Stimulated activated CD8-positive, alpha-beta memory T cell treated with anti-CD3 and anti-CD28 coated beads, Interleukin-4, amount 100 ng/mL, for 48 hours (primary cell): ENCODE measurements around the gene NEIL1.
"Not testable (repeated sequence)": the region's sequence is repeated elsewhere in the genome, so short reads cannot be mapped to it uniquely, and the experiment has no call there.

Experiments
- DNase-seq: peaks from one replicate; pipeline ENCODE4 v3.0.0-alpha.2; 2020

The NEIL1 gene

DNA sequence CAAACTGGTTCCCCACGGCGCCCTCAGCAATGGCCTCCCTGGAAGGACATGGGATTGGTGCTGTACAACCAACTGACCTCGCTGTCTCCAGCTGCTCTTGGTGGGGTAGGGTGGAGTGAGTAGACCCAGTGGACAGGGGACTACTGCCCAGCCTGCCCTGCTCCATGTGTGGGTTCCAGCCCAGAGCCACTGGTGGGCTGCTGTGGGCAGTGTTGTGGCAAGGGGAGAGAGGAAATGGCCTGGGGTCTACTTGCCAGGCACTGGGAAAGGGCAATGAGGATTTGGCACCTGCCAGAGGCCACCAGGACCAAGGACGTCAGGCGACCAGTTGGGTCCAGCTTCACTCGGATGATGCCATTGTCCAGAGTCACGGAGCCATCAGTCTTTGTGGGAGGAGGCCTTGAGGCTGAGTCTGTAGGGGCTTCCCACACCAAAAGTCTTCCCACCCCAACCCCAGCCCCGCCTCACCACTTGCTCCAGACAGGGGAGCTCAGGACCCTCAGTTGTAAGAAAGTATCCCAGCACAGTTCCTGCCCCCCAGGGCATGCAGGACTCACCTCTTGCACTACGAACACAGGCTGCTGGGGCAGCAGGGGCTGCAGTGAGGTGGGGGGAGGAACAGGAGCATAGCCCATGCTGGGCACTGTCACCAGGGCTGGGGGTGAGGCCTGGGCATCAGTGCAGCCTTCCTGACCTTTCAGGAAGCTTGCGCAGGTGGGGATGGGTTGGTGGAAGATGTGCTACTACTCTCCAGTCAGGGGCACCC is 12.1 kb downstream of the NEIL1 start:
- DNase-seq: no peak

DNA sequence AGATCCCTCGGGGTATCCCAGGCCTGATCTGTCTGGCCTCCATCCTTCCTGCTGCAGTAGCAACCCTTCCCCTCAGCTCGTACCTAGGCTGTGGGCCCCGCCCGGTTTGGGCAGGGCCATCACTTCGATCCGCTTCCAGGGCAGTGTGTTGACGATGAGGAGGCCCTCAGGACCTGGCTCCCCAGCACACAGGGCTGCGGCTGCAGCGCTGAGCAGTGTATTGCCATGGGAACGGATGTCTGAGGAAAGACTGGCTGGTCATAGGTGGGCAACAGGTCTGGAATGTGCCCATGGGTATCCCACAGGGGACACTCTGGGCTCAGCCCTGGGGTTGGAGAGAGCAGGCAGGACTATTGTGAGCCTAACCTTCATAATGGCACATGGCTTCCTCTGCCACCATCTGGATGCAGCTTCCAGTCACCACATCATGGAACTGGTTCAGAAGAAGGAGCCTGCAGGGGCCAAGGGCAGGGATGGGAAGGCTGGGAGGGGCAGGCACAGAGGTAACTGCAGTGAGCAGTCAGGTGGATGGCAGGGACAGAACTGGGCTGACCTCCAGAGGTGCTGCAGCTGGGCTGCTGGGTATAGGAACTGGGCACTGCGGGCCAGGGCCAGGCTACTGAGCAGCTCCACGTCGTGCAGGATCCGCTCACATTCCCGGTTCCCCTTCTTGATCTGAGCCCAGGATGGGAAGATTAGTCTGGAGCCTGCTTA is 12.9 kb downstream of the NEIL1 start:
- DNase-seq: no peak

DNA sequence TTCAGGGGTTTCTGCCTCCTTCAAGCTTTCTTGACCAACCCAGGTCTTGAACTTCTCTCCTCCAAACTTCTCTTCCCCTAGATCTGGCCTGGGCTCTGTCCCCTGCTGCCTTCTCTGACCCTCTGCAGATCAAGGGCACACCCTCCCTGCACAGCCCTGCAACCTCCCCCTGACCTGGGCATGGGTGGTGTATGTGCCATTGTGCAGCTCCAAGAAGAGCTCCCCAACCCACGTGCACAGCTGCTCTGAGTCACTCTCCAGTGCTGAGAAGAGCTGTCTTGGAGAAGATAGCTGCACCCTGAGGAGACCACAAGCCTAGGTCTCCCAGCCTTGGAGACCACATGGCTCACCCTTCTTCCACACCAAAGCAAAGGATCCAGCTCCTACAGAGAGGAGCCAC is 13.6 kb downstream of the NEIL1 start:
- DNase-seq: no peak

DNA sequence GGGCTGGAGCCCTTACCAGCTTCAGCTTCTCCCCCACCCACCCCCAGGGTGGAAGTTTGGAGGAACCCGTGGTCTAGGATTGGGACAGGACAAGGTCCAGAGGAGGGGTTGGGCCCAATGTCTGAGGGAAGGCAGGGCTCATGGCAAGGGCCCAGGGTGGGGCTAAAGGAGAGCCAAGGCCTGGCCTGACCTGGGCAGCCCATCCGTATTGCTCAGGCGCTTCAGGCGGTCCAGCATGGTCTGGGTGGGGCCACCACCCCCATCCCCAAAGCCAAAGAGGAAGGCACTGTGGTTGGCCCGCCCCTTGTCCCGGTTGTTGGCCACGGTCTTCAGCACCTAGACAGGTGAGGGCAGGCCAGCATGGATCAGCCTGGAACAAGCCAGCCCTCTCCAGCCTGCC is 14.0 kb downstream of the NEIL1 start:
- DNase-seq: no peak

DNA sequence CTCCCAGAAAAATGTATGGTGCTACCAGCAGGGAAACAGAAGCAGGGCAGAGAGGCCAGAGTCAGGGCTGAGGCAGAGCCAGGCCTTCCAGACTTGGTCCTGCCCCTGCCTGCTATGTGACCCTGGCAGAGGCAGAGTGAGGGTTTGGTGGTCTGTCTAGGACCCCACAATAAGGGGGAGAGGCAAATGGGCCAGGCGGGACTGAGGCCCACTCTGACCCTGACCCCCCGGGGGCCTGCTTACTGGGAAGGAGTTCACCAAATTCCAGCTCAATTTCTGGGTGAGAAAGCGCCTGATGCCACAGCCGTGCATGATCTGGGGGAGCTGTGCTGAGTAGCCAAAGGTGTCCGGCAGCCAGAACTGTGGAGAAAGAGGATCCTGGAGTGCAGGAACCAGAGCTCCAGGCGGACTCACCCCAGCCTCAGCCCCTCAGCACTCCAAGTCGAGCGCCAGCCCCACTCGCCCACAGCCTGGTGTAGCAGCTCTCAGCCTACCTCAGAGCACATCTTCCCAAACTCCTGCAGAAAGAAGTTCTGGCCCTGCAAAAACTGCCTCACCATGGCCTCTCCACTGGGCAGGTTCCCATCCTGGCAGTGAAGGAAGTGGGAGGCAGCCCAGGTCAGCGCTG is 14.6 kb downstream of the NEIL1 start:
- DNase-seq: no peak

DNA sequence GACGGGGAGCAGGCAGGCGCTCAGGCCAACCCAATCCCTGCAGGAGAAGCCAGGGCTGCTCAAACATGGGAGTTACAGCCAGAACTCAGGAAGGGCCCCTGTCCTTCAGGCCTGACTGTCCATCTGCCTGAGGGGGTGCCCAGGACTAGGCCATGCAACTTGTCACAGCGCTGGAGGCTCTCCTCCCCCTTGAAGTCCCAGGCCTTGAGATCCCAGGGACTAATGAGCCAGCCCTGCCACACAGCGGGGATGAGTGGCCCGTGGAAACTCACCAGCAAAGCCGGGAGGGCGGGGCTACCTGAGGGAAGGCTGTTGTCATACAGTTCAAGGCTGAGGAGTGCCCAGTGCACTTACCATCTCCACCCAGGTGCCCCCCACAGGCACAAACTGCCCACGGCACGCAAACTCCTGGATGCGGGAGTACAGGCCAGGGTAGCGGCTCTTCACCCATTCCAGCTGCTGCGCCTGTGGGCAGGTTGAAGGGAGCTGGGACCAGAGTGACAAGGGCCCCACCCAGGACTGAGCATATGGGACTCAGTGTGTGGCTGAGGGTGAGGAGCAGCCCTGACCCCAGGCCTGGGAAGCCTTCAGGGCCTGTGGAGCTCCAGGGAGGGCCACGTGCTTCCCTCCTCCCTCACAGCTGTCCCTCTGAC is 15.3 kb downstream of the NEIL1 start:
- no peak for DNase-seq

DNA sequence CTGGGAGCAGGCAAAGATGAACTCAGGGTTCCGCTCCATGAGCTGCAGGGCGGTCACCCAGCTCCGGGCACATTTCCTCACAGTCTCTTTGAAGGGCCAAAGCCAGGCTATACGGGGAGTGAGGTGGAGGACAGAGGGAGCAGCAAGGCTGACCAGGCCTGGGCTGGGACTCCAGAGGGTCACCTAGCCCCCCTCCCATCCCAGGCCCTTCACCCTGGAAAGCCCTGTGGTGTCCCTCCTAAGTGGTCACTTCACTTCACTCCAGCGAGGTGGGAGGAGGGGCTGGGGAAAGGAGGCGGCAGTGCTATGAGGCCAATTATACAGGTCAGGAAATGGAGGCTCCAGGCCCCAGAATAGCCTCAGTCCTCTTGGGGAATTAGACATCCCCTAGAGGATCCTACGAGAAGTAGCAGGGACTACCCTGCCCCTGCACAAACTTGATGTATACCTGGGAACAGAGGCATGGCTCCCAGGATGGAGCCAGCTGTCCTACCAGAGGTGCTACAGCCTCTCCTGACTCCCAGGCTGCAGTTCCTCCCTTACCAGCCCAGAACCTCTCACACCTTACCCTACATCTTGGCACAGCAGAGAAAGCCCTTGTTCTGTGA is 15.9 kb downstream of the NEIL1 start:
- DNase-seq: no peak

DNA sequence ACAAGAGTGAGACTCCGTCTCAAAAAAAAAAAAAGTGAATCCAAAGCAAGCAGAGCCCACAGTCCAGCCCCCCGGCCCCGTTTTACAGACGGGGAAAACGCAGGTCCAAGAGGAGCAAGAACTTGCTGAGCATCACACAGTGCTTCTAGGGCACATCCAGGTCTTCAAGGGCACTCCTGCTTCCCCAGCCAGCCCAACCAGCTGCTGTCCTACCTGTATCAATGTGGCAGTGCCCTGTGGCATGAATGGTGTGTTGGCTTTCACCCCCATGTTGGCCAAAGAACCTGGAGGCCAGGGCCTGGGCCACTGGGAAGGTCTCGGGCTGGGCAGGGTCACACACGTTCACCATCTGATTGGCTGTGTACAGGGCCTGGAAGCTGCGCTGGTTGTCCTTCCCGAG is 16.9 kb downstream of the NEIL1 start:
- no peak for DNase-seq

DNA sequence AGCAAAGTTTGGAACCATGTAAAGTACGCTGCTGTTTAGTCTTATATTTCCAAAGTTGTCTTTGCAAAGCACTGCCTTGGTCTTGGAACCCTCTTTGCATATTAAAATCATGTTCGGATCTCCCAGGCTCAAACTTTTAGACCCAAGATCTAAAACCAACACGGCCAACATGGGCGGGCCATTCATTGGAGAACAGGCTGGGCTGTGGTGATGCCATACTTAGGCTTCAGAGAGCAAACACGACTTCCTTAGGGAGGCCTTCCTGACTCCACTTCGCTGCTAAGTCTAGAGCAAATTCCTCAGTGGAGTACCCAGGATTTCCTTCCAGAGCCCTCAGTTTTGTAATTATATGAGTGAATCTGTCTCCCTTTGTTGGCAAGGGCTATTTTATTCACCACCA is 18.0 kb downstream of the NEIL1 start:
- no peak for DNase-seq

DNA sequence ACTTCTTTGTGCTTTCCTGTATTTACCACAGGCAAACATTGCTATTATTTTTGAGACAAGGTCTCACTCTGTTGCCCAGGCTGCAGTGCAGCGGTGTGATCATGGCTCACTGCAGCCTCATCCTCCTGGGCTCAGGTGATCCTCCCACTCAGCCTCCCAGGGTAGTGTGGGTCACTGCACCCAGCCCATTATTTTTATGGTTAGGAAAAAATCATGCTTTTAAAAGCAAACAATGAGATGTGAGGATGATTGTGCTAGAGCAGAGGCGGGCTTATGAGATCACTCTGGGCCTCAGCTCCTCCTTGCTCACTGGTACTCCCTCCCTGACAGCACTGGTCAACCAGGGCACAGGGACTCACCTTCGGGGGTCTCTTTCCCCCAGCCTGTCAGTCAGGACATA is 19.3 kb downstream of the NEIL1 start:
- DNase-seq: no peak

DNA sequence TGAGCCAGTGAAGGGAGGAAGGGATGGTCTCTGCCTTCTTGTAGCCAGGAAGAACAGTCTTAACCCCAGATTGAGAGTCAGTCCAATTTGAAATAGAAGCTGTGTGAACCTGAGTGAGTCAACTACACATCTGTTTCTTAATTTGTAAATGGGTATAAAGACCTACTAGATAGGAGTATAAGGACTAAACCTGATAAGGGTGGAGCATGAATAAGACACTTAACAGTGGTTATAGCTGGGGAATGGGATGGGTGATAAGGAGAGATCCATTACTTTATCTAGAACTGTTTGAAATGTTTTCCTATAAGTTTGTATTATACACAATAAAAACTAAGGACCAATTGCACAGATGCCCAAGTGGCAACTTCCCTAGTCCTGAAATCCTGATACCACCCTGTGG is 20.2 kb downstream of the NEIL1 start:
- DNase-seq: no peak

DNA sequence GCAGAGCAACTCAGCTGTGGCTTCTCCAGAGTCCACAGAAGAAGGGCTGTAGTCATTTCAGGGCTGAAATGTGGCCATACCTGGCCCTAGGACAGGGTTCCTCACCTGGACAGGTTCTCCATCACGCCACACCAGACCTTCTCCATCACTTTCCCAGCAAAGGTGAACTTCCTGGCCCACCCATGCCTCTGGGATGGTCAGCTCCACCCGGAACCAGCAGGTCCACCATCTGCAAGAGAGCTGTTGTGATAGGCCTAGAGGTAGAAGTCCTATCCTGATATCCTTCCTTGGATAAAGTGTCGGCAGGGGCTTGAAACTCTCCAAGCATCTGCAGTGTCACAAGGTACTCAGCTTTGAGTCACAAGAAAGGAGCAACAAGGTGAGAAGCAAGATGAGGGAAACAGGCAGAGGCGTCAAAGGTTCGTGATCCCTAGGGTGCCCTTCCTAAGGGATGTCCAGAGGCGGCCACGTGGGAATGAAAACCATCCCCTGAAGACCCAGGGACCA is 20.6 kb downstream of the NEIL1 start:
- no peak for DNase-seq

DNA sequence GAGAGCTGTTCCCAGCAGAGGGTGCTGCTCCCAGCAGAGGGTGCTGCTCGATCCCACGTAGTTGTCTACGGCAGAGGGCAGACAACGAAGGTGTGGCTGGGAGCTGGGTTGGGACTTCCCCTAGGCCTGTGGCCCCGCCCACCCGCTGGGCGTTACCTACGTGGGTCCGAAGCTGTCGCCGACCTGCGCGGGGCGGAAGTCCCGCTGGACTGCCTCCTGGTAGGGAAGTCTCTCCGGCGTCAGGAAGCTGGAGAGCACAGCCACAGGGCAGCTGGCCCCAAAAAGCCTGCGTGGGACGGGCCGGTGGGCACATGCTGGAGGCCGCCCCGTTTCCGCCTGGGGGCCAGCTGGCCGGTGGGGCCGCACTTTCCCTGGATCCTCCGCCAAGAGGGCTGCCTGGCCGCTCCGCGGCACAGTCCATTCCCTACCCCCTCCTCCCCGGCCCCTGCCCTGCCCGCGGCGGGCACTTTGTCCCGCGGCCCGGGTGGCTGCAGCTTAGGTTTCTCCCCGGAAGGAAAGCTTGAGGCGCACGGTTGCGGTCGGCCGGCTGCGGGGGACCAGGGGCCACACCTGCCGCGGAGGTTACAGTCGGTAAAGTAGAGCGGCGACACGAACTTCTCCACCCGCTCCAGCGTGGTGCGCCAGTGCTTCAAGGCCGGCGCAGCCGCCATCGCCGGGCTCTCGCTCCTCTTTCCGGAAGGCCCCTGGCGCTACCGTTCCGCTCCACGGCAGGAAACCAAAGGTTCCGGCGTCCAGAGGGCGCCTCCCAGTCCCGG is 21.3 kb downstream of the NEIL1 start, which contains the start of gene MAN2C1:
TSS of gene MAN2C1 (minus strand) at position 695 of the 776 bp plus-strand sequence. CDS start at position 671, 24 bp downstream.
- DNase-seq: peak; percentile 97

DNA sequence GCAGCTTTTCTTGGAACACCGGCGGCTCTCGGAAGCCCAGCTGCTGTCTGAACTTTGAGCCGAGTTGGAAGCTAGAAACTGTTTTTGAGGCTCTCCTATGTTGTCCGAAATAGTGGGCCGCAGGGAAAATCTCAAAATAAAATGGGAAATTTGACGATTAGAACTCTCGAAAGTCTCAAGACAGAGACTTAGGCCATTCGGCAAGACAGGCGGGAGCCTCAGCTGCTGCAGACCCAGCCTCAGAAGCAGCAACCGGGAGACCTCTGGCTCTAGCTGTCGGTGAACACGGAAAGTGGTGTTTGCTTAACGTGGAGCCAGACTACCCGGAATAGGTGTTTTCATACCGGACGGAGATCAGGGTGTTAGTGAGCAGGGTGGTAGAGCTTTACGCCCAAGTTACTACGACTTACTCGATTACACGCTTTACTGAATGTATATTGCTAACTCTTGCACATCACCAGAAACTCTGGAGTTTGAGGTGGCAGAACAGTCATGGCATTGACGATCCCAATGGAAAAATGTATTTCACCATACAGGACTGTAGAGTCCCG is 21.9 kb downstream of the NEIL1 start:
- no peak for DNase-seq

DNA sequence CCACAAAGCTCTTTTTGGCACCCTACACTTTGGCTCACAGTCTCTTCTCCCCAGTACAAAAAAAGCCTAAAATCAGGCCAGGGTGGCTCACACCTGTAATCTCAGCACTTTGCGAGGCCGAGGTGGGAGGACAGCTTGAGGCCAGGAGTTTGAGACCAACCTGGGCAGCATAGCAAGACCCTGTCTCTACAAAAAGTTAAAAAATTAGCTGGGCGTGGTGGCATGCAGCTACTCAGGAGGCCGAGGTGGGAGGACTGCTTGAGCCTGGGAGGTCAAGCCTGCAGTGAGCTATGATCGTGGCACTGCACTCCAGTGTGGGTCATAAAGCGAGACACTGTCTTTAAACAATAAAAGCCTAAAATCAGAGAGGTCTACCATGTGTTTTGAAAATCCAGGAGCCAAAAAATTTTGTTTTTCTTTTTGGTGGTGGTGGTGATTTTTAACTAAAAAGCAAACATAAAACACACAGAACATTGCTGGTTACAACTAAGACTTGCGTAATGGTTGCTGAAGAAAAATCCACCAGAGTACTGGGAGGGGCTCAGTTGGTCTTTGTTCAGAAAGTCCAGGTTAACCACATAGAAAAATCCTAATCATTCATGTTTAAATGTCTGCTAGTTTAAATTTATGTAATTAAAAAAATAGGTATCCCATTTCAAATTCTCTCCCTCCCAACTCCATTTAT is 23.2 kb downstream of the NEIL1 start:
- no peak for DNase-seq

DNA sequence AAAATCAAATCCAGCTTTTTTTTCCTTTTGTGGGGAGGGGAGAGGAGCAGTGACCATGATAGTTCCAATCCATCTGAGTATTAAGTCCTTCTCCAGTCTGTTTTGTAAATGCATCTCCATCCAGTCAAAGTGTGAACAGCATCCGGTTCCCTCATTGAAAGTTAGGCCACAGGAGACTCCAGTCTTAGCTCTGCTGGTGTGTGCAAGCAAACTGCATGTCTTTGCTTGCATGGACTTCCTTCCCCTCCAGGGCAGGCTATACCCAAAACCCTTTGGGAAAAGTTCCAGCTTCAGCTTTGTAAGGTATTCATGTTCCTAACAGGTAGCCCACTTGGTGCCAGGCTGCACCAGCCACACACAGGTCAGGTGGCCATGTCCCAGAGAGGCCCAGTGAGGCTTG is 24.6 kb downstream of the NEIL1 start:
- DNase-seq: no peak

DNA sequence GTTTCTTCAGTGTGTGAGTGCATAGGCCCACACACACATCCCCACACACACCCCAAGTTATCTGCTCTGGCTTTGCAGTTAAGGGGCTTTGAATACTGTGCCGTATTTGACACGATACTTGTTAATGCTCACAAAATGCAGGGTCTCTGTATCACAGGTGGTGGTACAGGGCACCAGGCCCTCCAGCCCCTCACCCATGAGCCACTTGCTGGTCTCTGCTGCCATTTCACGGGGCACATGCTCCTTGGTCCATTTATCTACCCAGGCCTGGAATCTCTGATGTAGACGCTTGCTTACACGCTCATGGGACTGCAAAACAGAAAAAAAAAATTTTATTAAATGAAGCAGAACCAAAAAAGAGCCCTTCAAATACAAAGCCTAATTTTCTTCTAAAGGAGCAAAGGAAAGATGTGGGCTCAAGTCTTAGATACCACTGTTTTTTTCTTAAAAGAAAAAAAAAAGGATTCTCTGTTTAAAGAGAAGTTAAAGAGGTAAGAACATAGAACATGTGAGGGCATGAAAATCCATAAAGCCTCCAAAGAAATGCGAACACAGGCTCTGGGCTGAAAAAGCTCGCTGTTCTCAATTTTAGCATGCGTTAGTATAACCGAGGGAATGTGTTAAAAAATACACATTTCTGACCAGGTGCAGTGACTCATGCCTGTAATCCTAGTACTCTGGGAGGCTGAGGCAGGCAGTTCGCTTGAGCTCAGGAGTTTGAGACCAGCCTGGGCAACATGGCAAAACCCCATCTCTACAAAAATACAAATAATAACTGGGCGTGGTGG is 25.3 kb downstream of the NEIL1 start:
- DNase-seq: no peak

DNA sequence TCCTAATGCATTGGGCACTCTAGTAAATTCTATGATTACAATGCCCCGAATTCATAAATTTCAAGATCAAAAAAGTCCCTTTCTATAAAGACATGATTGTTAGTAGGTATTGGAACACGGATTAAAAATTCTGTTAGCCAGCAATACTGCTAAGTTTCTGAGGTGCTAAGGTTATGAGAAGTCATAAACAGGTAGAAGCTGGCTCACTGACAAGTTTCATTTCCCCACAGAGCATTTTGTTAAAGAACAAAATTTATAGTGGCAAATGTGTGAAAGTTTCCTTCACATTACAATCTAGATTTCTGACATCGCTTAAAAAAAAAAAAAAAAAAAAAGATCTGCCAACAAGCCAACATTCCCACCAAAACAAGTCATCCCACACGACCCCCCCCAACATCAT is 33.9 kb downstream of the NEIL1 start:
- DNase-seq: no peak

DNA sequence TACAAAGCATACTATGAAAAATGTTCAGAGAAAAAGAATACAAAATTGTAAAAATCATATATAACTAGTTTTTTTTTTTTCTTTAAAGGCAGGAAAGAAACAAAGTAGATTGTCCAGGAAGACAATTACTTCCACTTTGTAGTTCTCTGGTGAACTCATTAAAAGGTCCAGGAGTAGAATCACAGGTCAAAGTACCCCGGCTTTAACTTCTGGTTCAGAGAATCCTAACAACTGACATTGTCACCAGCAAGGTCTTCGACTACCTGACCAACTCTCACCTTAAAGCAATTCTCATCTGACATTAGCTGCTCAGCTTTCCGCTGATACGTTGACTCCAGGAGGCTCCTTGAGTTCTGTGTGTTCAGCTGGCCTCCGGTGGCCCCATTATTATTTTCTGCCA is 37.1 kb downstream of the NEIL1 start:
- not testable (repeated sequence) for DNase-seq

DNA sequence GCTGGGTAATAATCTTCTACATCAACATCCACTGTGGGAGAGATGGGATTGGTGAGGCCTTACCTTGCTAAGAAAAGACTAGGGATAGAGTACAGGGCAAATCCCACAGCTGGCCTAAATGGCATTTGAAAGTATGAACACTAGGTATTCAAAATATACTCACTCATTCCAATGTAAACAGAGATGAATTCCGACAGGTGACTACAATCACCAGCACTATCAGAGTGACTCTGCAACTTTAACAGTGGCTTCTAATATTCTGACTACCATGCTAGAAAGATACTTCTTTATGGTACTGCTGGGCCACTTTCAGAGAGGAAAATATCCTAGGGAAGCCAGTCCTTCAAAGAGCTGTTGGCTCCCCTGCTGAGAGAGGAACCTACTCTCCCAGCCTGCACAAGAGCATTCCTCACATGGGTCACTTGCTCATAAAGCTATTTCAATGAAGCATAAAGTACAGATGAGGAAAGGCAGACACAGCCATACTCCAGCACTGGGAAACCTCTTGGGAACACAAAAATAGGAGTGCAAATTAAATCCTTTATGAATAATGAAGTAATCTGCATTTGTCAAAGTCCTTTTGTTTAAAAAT is 43.0 kb downstream of the NEIL1 start:
- DNase-seq: no peak
